GM21381 (cell line): ENCODE measurements around the gene TMC6.
"Not testable (repeated sequence)": the region's sequence is repeated elsewhere in the genome, so short reads cannot be mapped to it uniquely, and the experiment has no call there.

ENCODE experiments used
- ATAC-seq: cut with Tn5 transposase; IDR thresholded peaks from one replicate; pipeline ENCODE4 v1.9.1; 2021; ENCODE audit warnings: mild to moderate bottlenecking, moderate library complexity; ENCODE audit not compliant: unreplicated experiment

TMC6 gene, protein sequence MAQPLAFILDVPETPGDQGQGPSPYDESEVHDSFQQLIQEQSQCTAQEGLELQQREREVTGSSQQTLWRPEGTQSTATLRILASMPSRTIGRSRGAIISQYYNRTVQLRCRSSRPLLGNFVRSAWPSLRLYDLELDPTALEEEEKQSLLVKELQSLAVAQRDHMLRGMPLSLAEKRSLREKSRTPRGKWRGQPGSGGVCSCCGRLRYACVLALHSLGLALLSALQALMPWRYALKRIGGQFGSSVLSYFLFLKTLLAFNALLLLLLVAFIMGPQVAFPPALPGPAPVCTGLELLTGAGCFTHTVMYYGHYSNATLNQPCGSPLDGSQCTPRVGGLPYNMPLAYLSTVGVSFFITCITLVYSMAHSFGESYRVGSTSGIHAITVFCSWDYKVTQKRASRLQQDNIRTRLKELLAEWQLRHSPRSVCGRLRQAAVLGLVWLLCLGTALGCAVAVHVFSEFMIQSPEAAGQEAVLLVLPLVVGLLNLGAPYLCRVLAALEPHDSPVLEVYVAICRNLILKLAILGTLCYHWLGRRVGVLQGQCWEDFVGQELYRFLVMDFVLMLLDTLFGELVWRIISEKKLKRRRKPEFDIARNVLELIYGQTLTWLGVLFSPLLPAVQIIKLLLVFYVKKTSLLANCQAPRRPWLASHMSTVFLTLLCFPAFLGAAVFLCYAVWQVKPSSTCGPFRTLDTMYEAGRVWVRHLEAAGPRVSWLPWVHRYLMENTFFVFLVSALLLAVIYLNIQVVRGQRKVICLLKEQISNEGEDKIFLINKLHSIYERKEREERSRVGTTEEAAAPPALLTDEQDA

DNA sequence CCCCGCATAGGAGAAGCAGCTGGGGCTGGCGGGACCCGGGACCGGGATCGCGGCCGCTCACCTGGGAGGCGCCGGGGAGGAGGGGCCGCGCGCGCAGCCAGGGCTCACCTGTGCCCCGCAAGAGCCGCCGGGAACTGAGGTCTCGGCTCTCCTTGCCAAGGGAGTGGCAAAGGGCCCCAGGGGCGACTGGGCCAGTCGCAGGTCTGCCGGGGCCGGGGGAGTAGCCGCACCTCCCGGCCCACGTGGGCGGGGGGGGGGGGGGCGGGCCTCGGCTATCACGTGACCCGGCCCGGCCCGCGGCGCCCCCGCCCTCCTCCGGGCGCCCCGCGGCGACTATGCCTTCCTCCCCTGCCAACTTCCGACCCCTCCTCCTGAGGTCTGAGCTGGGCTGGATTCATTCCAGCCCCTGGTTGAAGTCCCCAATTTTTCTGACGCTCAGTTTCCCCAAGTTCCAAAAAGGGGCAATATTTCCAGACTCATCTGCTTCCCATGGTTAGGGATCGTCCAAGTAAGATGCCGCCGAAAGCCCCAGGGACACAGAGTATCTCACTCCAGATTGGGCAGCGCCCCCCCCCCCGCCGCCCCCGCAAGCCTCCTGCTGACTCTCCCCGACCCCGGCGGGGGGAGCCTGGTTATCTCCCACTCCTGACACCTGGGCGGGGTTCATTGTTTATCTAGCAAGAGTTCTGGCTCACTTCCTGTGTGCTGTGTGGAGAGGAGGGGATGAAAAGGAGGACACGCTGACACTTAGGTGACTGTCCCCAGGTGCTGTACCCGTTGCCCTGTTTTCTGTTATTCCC, at the start of gene TMC6:
TSS of gene TMC6 (minus strand) at position 205 of the 800 bp plus-strand sequence. CDS start 1,923 bp downstream, outside the sequence.
- ATAC-seq = no peak

- ATAC-seq = no peak
Observed at GRCh38 chr17:78176548-78177025, 48.0 kb upstream of the TMC6 start.

DNA sequence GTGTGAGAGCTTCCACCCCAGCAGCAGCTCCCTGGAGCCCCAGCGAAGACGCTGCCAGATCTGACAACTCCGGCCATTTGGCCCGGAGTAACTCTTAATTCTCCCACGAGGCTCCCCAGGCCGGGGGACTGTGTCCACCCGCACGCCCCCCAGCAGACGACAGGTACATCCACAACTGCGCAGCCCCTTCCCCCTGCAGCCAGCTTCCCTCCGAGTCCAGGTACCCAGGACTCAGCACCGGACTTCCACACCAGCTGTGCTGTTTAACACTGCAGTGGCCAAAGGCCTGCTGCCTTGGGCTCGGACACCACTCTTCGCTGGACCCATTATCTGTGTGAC, 47.1 kb upstream of the TMC6 start:
- ATAC-seq = no peak

- ATAC-seq = no peak
Observed at GRCh38 chr17:78174870-78175642, 46.5 kb upstream of the TMC6 start.

DNA sequence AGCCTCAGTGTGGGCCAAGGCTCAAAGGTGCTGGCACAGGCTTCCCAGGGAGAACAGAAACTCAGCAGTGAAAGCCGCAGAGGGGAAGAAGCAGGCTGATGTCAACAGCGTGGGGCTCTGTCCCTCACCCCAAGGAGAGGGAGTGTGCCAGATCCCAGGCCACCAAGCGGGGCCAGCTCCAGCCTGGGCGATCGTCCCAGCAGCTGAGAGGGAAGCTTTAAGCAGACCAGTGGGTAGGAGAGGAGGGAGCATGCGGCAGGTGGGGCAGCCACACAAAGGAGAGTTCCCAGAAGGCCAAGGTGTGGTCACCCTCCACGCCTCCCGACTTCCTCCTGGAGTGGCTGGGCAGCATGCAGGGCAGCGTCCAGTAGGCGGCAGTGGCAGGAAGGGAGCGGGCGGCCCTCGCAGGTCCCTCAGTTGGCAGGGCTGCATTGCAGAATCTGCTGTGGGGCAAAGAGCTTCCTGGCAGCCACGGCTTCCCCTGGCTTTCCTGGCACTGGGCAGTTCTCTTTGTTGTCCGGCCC, 45.9 kb upstream of the TMC6 start:
- no peak for ATAC-seq

GRCh38 chr17:78173097-78173715, 44.7 kb upstream of the TMC6 start:
- peak; percentile 33 for ATAC-seq

DNA sequence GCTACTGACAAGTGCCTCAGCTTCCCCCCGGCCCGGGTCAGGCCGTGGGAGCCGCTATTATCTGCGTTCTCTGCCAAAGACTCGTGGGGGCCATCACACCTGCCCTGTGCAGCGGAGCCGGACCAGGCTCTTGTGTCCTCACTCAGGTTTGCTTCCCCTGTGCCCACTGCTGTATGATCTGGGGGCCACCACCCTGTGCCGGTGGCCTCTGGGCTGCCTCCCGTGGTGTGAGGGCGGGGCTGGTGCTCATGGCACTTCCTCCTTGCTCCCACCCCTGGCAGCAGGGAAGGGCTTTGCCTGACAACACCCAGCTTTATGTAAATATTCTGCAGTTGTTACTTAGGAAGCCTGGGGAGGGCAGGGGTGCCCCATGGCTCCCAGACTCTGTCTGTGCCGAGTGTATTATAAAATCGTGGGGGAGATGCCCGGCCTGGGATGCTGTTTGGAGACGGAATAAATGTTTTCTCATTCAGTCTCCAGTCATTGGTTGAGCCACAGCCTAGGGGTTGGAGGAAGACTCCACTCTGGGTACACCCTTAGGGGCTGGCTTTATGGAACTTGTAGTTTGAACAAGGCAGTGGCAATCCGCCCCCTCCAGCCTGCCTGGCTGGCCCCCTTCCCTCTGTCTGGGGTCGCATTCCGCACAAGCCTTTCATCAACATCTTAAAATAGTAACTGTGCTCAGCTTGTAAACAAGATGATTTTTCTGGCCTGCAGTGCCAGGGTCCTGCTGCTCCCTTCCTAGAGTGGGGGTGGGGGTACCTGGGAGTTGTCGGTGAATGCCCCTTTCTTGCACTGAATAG, 43.9 kb upstream of the TMC6 start:
- no peak for ATAC-seq

GRCh38 chr17:78171591-78172248, 43.2 kb upstream of the TMC6 start:
- ATAC-seq = not testable (repeated sequence)

DNA sequence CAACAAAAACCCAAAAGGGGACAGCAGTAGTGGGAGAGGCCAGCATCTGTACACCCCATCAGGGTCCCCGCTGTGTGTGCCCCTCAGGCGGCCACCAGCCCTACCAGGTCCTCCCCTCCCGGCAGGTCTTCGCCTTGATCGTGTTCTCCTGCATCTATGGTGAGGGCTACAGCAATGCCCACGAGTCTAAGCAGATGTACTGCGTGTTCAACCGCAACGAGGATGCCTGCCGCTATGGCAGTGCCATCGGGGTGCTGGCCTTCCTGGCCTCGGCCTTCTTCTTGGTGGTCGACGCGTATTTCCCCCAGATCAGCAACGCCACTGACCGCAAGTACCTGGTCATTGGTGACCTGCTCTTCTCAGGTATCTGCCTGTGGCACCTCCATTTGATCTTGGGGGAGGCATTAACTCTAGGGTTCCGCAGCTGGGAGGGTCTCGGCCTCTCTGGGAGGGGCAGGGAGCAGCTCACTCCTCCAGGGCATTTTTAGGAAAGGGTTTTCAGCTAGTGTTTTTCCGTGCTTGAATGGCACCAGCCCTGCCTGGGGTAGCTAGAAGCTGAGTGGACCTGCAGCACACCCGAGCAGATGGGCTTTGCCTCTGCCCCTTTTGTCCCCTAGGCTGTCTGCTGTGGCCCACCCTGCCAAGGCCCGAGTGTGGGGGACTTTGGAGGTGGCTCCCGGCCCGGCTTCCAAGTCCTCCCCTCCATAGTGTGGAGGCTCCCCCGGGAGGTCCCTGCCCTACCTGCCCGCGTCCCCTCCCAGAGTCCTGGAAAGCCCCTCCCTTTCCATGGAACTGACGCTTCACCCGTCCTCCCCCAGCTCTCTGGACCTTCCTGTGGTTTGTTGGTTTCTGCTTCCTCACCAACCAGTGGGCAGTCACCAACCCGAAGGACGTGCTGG, 42.4 kb upstream of the TMC6 start:
- no peak for ATAC-seq

DNA sequence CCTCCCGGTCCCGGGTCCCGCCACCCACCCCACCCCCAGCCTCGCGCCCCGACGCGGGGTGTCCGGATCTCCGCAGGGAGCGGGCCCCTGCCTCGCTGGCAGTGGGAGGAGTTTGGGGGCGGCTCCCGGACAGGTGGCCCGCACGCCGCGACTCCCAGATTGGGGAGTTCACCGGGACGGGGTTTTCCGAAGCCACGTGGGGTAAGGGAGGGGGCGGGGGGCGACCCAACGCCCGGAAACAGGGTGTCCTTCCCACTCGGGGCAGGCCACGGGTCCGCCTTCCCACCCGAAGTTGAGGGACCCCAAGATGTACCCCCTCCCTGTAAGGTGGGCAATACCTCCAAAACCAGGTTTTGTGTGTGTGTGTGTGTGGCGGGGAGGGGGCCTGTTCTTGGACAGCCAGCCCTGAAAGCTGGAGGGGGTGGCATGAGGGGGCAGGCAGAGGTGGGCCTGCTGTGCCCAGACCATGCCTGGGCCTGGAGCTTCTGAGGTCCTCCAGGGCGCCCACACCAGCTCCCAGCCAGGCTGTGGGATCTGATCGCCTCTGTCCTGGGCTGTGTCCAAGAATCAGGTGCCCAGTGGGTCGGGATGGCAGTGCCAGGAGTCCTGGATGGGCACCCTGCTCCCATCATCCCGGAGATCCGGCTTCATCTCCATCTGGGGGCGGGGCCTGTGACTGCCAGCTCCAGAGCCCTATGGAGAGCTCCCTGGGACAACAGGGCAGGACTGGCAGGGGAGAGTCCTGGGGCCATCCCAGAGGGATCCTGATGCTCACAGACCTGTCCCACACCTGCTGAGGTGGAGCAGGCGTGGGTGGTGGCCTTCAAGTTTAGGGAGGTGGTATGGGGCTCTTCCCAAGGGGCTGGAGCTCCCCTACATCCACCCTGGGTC, 40.6 kb upstream of the TMC6 start:
- peak; percentile 30 for ATAC-seq

DNA sequence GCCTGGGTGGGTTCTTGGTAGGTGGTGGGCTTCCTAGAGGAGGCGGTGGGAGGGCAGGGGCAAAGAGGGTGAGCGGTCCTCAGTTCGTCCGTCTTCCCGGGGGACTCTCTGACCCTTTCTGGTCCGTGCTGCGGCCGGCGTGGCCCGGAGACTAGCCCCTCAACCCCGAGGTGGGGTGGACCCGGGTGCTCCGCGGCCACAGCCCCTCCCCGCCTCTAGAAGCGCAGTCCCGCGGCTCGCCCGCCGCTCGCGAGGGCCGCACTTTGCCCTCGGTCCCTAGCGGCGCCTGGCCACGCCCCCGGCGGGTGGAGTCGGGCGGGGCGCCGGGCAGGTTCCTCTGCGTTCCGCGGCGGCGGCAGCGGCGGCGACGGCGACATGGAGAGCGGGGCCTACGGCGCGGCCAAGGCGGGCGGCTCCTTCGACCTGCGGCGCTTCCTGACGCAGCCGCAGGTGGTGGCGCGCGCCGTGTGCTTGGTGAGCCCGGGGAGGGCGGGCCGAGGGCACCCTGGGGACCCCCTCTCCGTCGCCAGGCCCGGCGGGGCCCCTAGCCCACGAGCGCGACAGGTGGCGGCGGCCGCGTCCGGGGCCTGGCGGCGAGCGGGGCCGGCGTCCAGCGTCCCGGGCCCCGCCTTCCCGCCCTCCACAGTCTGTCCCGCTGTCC, 39.8 kb upstream of the TMC6 start, which contains the start of gene SYNGR2:
TSS of gene SYNGR2 (plus strand) at position 340 of the 661 bp plus-strand sequence. CDS start at position 376, 36 bp downstream.
- ATAC-seq = peak; percentile 58

- ATAC-seq = no peak
Observed at GRCh38 chr17:78166416-78166815, 37.9 kb upstream of the TMC6 start.

DNA sequence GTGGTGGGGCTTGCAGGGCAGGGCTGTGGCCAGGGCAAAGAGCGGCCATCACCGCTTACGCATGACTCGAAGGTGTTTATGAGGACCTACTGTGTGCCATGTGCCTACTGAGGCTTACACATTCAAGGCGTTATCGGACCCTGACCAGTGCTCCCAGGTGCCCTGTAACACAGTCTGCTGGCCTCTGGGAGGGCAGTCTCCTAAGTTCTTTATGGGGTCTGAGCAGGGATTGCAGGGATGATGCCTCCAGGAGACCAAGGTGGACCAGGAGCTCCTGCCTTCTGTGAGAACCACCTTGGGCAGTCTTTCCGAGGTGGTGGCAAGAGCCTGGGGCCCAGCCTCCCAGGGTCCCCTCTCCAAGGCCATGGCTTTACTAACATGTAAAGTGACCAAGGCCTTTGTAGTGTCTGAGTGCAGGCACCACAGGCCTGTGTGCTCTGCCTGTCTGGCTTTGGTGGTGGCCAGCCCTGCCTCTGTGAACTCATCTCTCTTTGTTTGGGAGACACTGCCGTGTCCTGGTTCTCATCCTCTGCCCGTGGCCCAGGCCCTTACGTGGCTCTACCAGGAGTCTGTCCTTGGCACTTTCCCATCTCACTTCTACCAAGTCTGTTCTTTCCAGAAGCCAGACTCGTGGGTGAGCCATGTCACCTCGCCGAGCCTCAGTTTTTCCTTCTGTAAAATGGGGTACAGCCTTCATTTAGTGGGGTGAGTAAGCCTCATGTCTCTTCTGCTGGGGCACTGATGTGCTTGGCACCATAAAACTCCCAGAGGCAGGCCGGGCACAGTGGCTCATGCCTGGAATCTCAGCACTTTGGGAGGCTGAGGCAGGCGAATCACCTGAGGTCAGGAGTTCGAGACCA, 36.4 kb upstream of the TMC6 start:
- ATAC-seq = no peak

DNA sequence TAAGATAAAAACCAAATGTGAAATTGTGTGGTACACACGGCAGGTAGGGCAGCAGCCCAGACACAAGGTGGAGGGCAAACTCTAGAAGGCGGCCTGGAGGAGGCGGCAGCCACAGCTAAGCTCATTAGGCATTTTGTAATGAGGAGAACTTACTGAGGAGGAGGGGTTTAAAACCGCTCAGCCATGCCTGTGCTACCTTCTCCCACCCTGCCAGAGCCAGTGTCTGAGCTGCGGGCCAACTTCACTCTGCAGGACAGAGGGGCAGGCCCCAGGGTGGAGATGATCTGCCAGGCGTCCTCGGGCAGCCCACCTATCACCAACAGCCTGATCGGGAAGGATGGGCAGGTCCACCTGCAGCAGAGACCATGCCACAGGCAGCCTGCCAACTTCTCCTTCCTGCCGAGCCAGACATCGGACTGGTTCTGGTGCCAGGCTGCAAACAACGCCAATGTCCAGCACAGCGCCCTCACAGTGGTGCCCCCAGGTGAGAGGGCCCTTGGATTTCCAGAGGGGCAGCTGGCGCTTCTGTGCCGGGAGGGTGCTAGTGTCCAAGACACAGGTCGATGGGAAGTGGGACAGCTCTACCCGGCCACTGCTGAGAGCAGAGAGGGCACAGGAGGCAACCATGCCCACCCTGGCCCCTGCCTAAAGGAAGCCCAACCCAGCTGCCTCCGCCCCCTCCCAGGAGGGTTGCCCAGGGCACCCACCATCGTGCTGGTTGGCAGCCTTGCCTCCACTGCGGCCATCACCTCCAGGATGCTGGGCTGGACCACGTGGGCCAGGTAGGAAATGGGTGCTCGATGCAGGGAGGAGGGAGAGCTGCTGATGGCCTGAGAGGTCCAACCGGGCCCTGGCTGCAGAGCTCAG, 35.6 kb upstream of the TMC6 start:
- no peak for ATAC-seq
